Bronchial epithelial cell (primary cell): ENCODE results near the gene TUB. TPM values are rescaled to one million over a fixed set of nuclear protein-coding genes. Genes with fewer than 3 reads are reported as not detected.

Experiments
- DNase-seq: peaks from one replicate; pipeline ENCODE4 v3.0.0-alpha.2; 2010; ENCODE audit warnings: low read depth
- FAIRE-seq: peaks from 2 replicates; lab custom pipeline; 2011; peaks lifted over from hg19 to GRCh38; lab: Jason Lieb, UNC
- H3K27me3 ChIP-seq: 2 replicates; pipeline ENCODE4 v1.5.1; 2011; ENCODE audit warnings: low read length; ENCODE audit not compliant: control insufficient read depth, insufficient read depth
- H3K36me3 ChIP-seq: 2 replicates; pipeline ENCODE4 v1.5.1; 2011; ENCODE audit warnings: low read length; ENCODE audit not compliant: control insufficient read depth, insufficient read depth
- H3K4me3 ChIP-seq: 2 replicates; pipeline ENCODE4 v1.5.1; 2011; ENCODE audit warnings: mild to moderate bottlenecking, low read depth, low read length, control low read depth
- CTCF ChIP-seq: IDR thresholded peaks from 2 replicates; pipeline ENCODE4 v1.5.1; 2011; ENCODE audit warnings: mild to moderate bottlenecking, moderate library complexity, low read length, control low read depth, inconsistent platforms; ENCODE audit not compliant: insufficient read depth, severe bottlenecking
- total RNA-seq: library from RNA; depleted of rRNA; stranded (reverse); fragments of >200 nt; gene quantifications from 2 replicates; pipeline ENCODE4 v1.2.1, GENCODE V29; 2014

Gene TUB
- total RNA-seq, 1 donor from 2014 or later, result 0.26 TPM

GRCh38 chr11:8033305-8034105 is 47.5 kb upstream of the TUB start:
- Histone ChIP-seq H3K27me3 (peaks cover 9% of the 10 kb centered on the region), H3K4me3 (no peak overlapping the region), H3K36me3 (no peaks in the 10 kb centered on the region)
- FAIRE-seq (no peak), DNase-seq (peak; percentile 42)
- peak; percentile 96 for TF ChIP-seq CTCF

GRCh38 chr11:8034106-8034585 is 46.9 kb upstream of the TUB start:
- FAIRE-seq (no peak), DNase-seq (no peak)
- no peak overlapping the region for H3K4me3 ChIP-seq
- H3K36me3 ChIP-seq, result no peaks in the 10 kb centered on the region
- H3K27me3 ChIP-seq, result peaks cover 9% of the 10 kb centered on the region
- no peak for TF ChIP-seq CTCF

- Histone ChIP-seq H3K4me3 (no peak overlapping the region), H3K27me3 (peaks cover 9% of the 10 kb centered on the region), H3K36me3 (no peaks in the 10 kb centered on the region)
- TF ChIP-seq CTCF, result no peak
- FAIRE-seq (no peak), DNase-seq (no peak)
Observed at GRCh38 chr11:8034604-8035190, 46.3 kb upstream of the TUB start.

- Histone ChIP-seq H3K27me3 (peaks cover 4% of the 10 kb centered on the region), H3K36me3 (no peaks in the 10 kb centered on the region), H3K4me3 (no peak overlapping the region)
- FAIRE-seq, result no peak
- no peak for TF ChIP-seq CTCF
- DNase-seq, result no peak
Observed at GRCh38 chr11:8035200-8035855, 45.7 kb upstream of the TUB start.

- Histone ChIP-seq H3K36me3 (no peaks in the 10 kb centered on the region), H3K27me3 (no peaks in the 10 kb centered on the region), H3K4me3 (no peak overlapping the region)
- FAIRE-seq, result peak; percentile 80
- DNase-seq, result no peak
- TF ChIP-seq CTCF, result no peak
Observed at GRCh38 chr11:8036002-8036802, 44.8 kb upstream of the TUB start.
